GM23338 (cell line): ENCODE data around the gene PHC1. TPM values are rescaled to one million over a fixed set of nuclear protein-coding genes. Genes with fewer than 3 reads are reported as not detected.
A peak's percentile ranks its signal among the peaks of the same experiment; 100 is the strongest.

Source experiments
- ATAC-seq: fragments of 200-7000 bp; cut with Tn5 transposase; 3 replicates; pipeline ENCODE4 v1.9.1; 2020
- DNase-seq: peaks from one replicate; pipeline ENCODE4 v3.0.0-alpha.2; 2015; ENCODE audit warnings: low spot score
- H2AFZ ChIP-seq: fragments of 200-600 bp; sonication (generic); 2 replicates; pipeline ENCODE4 v1.8.0; 2016; ENCODE audit warnings: antibody characterized with exemption, mild to moderate bottlenecking, moderate library complexity
- H3F3A ChIP-seq: fragments of 200-600 bp; sonication (generic); replicated peaks from 2 replicates; pipeline ENCODE4 v1.8.0; 2017; ENCODE audit warnings: antibody characterized with exemption, mixed run types, low read depth
- H3K27ac ChIP-seq: fragments of 200-600 bp; sonication (generic); 2 replicates; pipeline ENCODE4 v1.6.1; 2016; ENCODE audit warnings: low read depth
- H3K27me3 ChIP-seq: fragments of 200-600 bp; sonication (generic); 2 replicates; pipeline ENCODE4 v1.8.0; 2016; ENCODE audit warnings: mild to moderate bottlenecking, mixed run types, moderate library complexity; ENCODE audit not compliant: insufficient read depth
- H3K36me3 ChIP-seq: fragments of 200-600 bp; sonication (generic); 2 replicates; pipeline ENCODE4 v1.8.0; 2016; ENCODE audit warnings: mild to moderate bottlenecking; ENCODE audit not compliant: insufficient read depth
- H3K4me1 ChIP-seq: fragments of 200-600 bp; sonication (generic); 2 replicates; pipeline ENCODE4 v1.8.0; 2016; ENCODE audit warnings: mild to moderate bottlenecking, moderate library complexity; ENCODE audit not compliant: insufficient read depth
- H3K4me2 ChIP-seq: fragments of 200-600 bp; sonication (generic); 2 replicates; pipeline ENCODE4 v1.7.1; 2017; ENCODE audit warnings: mixed run types
- H3K4me3 ChIP-seq: fragments of 200-600 bp; sonication (generic); 2 replicates; pipeline ENCODE4 v1.6.1; 2016; ENCODE audit warnings: mixed run types
- H3K79me2 ChIP-seq: fragments of 200-600 bp; sonication (generic); replicated peaks from 2 replicates; pipeline ENCODE4 v1.8.0; 2017; ENCODE audit warnings: mild to moderate bottlenecking; ENCODE audit not compliant: insufficient read depth
- H3K9me2 ChIP-seq: fragments of 200-600 bp; sonication (generic); 2 replicates; pipeline ENCODE4 v1.8.0; 2017; ENCODE audit not compliant: insufficient read depth
- H4K20me1 ChIP-seq: fragments of 200-600 bp; sonication (generic); replicated peaks from 2 replicates; pipeline ENCODE4 v1.8.0; 2017; ENCODE audit warnings: mild to moderate bottlenecking; ENCODE audit not compliant: insufficient read depth
- H3K27ac Mint-ChIP-seq: 2 replicates; pipeline ENCODE4 v1.8.0; 2020; ENCODE audit warnings: inconsistent platforms, mild to moderate bottlenecking, moderate library complexity, mixed read lengths
- H3K27me3 Mint-ChIP-seq: 3 replicates; pipeline ENCODE4 v1.8.0; 2022; ENCODE audit warnings: low read depth, mild to moderate bottlenecking, moderate library complexity, mixed read lengths, inconsistent platforms; ENCODE audit not compliant: insufficient read depth, poor library complexity
- H3K36me3 Mint-ChIP-seq: 3 replicates; pipeline ENCODE4 v1.8.0; 2021; ENCODE audit warnings: low read depth, mild to moderate bottlenecking, inconsistent platforms, moderate library complexity, mixed read lengths
- H3K4me1 Mint-ChIP-seq: 3 replicates; pipeline ENCODE4 v1.8.0; 2020; ENCODE audit warnings: mild to moderate bottlenecking, inconsistent platforms, mixed read lengths
- H3K4me3 Mint-ChIP-seq: 3 replicates; pipeline ENCODE4 v1.8.0; 2021; ENCODE audit warnings: moderate library complexity, mild to moderate bottlenecking, inconsistent platforms, mixed read lengths
- H3K9me3 Mint-ChIP-seq: 3 replicates; pipeline ENCODE4 v1.8.0; 2020; ENCODE audit warnings: moderate library complexity, mild to moderate bottlenecking, inconsistent platforms, mixed read lengths
- CREB1 ChIP-seq: fragments of 250-450 bp; sonication (Bioruptor Pico); IDR thresholded peaks from 2 replicates; pipeline ENCODE4 v1.5.0; 2020; ENCODE audit warnings: low read depth, mild to moderate bottlenecking, moderate library complexity
- CTCF ChIP-seq, 2 experiments: fragments of 200-600 bp in 1 of 2; sonication (generic) in 1 of 2; conservative IDR thresholded peaks; 2 replicates each; pipeline versions ENCODE4 v1.5.1 to v1.6.1; 2016 to 2017; ENCODE audit warnings: antibody characterized with exemption in 2 of 2, low read depth in 2 of 2, mild to moderate bottlenecking in 2 of 2, moderate library complexity in 1 of 2
- ETS1 ChIP-seq: IDR thresholded peaks from 2 replicates; pipeline ENCODE4 v1.6.1; 2016; ENCODE audit warnings: antibody characterized with exemption
- JUNB ChIP-seq: IDR thresholded peaks from one replicate; pipeline ENCODE4 v1.6.1; 2016; ENCODE audit warnings: antibody characterized with exemption; ENCODE audit not compliant: unreplicated experiment
- POLR2AphosphoS5 ChIP-seq: IDR thresholded peaks from 2 replicates; pipeline ENCODE4 v1.6.1; 2016; ENCODE audit warnings: antibody characterized with exemption, low read depth
- REST ChIP-seq: IDR thresholded peaks from one replicate; pipeline ENCODE4 v1.6.1; 2018; ENCODE audit warnings: antibody characterized with exemption; ENCODE audit not compliant: unreplicated experiment
- STAT1 ChIP-seq: IDR thresholded peaks from one replicate; pipeline ENCODE4 v1.6.1; 2016; ENCODE audit warnings: antibody characterized with exemption; ENCODE audit not compliant: unreplicated experiment
- ZNF114 ChIP-seq: fragments of 250-450 bp; sonication (Bioruptor Pico); IDR thresholded peaks from 2 replicates; pipeline ENCODE4 v1.5.0; 2020; ENCODE audit warnings: mild to moderate bottlenecking, moderate library complexity
- ZNF331 ChIP-seq: fragments of 250-450 bp; sonication (Bioruptor Pico); IDR thresholded peaks from 2 replicates; pipeline ENCODE4 v1.5.0; 2020; ENCODE audit warnings: low read depth, mild to moderate bottlenecking, moderate library complexity
- ZNF462 ChIP-seq: fragments of 250-450 bp; sonication (Bioruptor Pico); IDR thresholded peaks from 2 replicates; pipeline ENCODE4 v1.5.0; 2020; ENCODE audit warnings: mild to moderate bottlenecking, moderate library complexity
- polyA plus RNA-seq: library from polyadenylated mRNA; unstranded; fragments of >200 nt; fragmentation: Nextera tagmentation; extraction: Ambion mirVana; gene quantifications from 2 replicates; pipeline ENCODE4 v1.2.1, GENCODE V29; 2016
- total RNA-seq: library from RNA; depleted of rRNA; stranded (reverse); fragments of >200 nt; shearing (Covaris generic); gene quantifications from 2 replicates; pipeline ENCODE4 v1.2.3, GENCODE V29; 2014

PHC1 gene
- total and polyA plus RNA-seq, 2 experiments from 2014 or later: 303 to 1,069 TPM

GRCh38 chr12:8949342-8950220 is 35.3 kb downstream of the PHC1 start, which contains the start of gene M6PR:
Gene M6PR (minus strand): TSS chr12:8949645. CDS start chr12:8946404, 3,241 bp downstream.
- Histone ChIP-seq H3K4me2 (peak within 1 kb of the TSS; percentile 95), H3K4me3 (peak within 1 kb of the TSS; percentile 86), H3K27ac (peak within 1 kb of the TSS; percentile 97), H2AFZ (peak within 1 kb of the TSS; percentile 86), H3K36me3 (peaks cover 26% of the 10 kb centered on the region; the same call in 1 of the 2 replicates), H4K20me1 (peaks cover 31% of the 10 kb centered on the region), H3K4me1 (peaks cover 12% of the 10 kb centered on the region; the same call in 1 of the 2 replicates), H3K9me2 (no peaks in the 10 kb centered on the region), H3K79me2 (peaks cover 43% of the 10 kb centered on the region), H3K27me3 (no peaks in the 10 kb centered on the region), H3F3A (peaks cover 23% of the 10 kb centered on the region)
- Mint-ChIP-seq H3K4me1 (peaks cover 12% of the 10 kb centered on the region), H3K36me3 (peaks cover 47% of the 10 kb centered on the region), H3K4me3 (peak within 1 kb of the TSS; percentile 91), H3K27ac (peak within 1 kb of the TSS; percentile 85), H3K9me3 (peaks cover 32% of the 10 kb centered on the region), H3K27me3 (peaks cover 3% of the 10 kb centered on the region)
- ATAC-seq (peak; percentile 91), DNase-seq (peak; percentile 99)
- peak; percentile 90 for TF ChIP-seq ETS1
- TF ChIP-seq JUNB: no peak
- no peak for TF ChIP-seq ZNF462 (CRISPR knock-in tag)
- no peak for TF ChIP-seq STAT1
- TF ChIP-seq CTCF (conservative IDR thresholded peaks at IDR 0.05; ENCODE audit: low read depth in 2 of 2): peak; percentile 37 to 79
- no peak for TF ChIP-seq REST
- TF ChIP-seq CREB1 (CRISPR knock-in tag): peak; percentile 94
- TF ChIP-seq POLR2AphosphoS5: peak; percentile 70
- TF ChIP-seq ZNF114 (CRISPR knock-in tag): no peak
- no peak for TF ChIP-seq ZNF331 (CRISPR knock-in tag)
